ENCODE data around the gene NEDD8. TPM values are rescaled to one million over a fixed set of nuclear protein-coding genes. Genes with fewer than 3 reads are reported as not detected.
A peak's percentile ranks its signal among the peaks of the same experiment; 100 is the strongest.

The NEDD8 gene
- total RNA-seq, 1 donor from 2014 or later: 154 TPM

DNA sequence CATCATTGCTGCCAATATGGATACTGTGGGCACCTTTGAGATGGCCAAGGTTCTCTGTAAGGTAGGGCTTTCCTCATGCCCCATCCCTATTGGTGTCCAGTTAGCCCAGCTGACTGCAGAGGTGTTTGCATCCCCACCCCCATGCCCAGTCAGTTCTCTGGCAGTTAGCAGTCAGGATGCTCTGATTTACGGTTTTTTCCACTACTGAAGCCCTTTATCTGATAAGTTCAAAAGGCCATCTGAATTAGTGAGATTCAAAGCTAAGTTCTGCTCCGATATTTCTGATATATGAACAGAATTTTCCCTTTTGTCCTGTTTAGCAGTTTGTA is 1.3 kb upstream of the NEDD8 start:
- Mint-ChIP-seq H3K36me3 (ENCODE audit: low read depth, unreplicated experiment) (peaks cover 32% of the 10 kb centered on the region), H3K4me3 (ENCODE audit: unreplicated experiment) (peak overlapping the region; percentile 98), H3K9me3 (ENCODE audit: unreplicated experiment) (no peaks in the 10 kb centered on the region), H3K4me1 (ENCODE audit: unreplicated experiment) (peaks cover 18% of the 10 kb centered on the region), H3K27me3 (ENCODE audit: unreplicated experiment) (peaks cover 2% of the 10 kb centered on the region), H3K27ac (ENCODE audit: unreplicated experiment) (peak overlapping the region; percentile 94)
- DNase-seq (ENCODE audit: low spot score): no peak
- TF ChIP-seq, protein P1, sequence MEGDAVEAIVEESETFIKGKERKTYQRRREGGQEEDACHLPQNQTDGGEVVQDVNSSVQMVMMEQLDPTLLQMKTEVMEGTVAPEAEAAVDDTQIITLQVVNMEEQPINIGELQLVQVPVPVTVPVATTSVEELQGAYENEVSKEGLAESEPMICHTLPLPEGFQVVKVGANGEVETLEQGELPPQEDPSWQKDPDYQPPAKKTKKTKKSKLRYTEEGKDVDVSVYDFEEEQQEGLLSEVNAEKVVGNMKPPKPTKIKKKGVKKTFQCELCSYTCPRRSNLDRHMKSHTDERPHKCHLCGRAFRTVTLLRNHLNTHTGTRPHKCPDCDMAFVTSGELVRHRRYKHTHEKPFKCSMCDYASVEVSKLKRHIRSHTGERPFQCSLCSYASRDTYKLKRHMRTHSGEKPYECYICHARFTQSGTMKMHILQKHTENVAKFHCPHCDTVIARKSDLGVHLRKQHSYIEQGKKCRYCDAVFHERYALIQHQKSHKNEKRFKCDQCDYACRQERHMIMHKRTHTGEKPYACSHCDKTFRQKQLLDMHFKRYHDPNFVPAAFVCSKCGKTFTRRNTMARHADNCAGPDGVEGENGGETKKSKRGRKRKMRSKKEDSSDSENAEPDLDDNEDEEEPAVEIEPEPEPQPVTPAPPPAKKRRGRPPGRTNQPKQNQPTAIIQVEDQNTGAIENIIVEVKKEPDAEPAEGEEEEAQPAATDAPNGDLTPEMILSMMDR (IDR thresholded peaks at IDR 0.05; ENCODE audit: unreplicated experiment): no peak

DNA sequence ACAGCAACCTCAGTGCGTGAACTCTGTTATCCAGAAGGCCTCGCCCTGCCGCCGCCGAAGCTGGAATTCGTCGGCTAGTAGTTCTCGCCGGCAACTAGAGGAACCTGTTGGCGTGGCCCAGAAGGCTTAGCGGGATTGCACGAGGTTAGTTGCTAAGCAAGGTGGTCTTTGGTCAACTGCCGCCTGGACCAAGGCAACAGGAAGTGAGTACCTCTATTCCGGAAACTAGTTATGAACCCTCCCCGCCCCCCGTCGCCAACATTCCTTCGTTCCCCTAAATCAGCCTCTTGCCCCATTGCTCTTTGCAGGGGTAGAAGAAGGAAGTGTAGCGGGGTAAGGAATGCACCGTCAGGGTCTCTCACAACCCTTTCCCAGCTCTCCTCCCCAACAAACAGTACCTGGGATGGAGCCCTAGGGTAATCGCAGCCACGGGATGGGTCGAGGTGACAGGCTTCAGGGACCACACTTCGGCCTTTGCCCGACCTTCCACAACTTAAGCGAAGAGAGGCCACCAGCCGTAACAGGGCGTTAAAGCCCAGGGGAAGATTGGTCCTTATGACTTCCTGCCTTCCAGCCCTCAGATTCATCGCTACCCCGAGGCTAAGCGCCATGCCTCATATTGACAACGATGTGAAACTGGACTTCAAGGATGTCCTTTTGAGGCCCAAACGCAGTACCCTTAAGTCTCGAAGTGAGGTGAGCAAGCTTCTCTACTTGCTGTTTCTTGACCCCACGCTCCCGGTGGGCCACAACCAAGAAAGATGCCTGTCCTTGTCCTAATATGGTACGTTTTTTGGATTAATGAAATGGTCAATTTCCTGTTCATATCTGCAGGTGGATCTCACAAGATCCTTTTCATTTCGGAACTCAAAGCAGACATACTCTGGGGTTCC is 724 bp upstream of the NEDD8 start, which contains the start of gene GMPR2:
GMPR2 (plus strand) TSS at position 285 of the 893 bp plus-strand sequence; CDS start at position 610, 325 bp downstream.
- no peak for DNase-seq (ENCODE audit: low spot score)
- Mint-ChIP-seq H3K4me1 (ENCODE audit: unreplicated experiment) (peaks cover 18% of the 10 kb centered on the region), H3K27me3 (ENCODE audit: unreplicated experiment) (peaks cover 2% of the 10 kb centered on the region), H3K9me3 (ENCODE audit: unreplicated experiment) (no peaks in the 10 kb centered on the region), H3K36me3 (ENCODE audit: low read depth, unreplicated experiment) (peaks cover 27% of the 10 kb centered on the region), H3K4me3 (ENCODE audit: unreplicated experiment) (peak within 1 kb of the TSS; percentile 98), H3K27ac (ENCODE audit: unreplicated experiment) (peak within 1 kb of the TSS; percentile 94)
- TF ChIP-seq, protein P1 (IDR thresholded peaks at IDR 0.05; ENCODE audit: unreplicated experiment): no peak

DNA sequence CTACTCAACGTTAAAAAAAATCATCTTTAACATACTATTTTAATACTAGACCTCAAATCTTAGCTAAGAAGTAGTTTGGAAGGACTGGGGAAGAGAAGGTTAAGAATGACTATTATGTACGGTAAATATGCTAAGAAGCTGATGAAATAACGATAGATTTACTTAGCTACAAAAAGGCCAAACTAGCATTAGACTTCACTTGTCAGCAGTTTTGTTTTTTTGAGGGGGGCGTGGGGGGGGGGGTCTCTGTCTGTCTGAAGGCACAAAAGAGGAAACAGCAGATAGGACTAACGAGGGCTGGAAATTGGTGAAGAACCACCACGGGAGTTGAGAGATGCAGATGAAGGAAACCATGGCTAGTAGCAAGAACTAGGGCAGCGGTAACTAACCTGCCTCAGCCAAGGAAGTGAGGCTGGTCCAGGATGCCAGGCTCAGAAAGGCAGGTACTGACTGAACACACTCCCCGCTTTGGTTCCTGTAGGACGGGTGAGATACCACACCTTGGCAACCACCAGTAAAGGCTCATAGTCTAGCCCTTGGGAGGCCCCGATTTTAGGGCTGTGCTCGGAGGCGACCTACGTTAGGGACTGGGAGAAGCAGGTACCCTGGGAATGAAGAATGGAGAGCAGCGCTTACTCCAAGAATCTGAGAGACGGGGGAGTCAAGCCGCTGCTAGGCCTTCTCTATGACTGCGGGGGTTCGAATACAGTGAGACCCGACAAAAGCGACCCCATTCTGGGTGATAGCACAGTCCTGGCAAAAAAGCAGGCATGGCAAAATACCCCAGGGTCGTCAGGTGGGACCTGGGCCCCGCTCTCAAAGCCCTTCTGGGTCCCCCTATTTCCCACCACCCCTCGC is 675 bp downstream of the NEDD8 start:
- Mint-ChIP-seq H3K27ac (ENCODE audit: unreplicated experiment) (peak overlapping the region; percentile 84), H3K4me1 (ENCODE audit: unreplicated experiment) (peaks cover 18% of the 10 kb centered on the region), H3K36me3 (ENCODE audit: low read depth, unreplicated experiment) (peaks cover 18% of the 10 kb centered on the region), H3K4me3 (ENCODE audit: unreplicated experiment) (peak overlapping the region; percentile 98), H3K27me3 (ENCODE audit: unreplicated experiment) (peaks cover 2% of the 10 kb centered on the region), H3K9me3 (ENCODE audit: unreplicated experiment) (no peaks in the 10 kb centered on the region)
- no peak for DNase-seq (ENCODE audit: low spot score)
- TF ChIP-seq, protein P1 (IDR thresholded peaks at IDR 0.05; ENCODE audit: unreplicated experiment): no peak

DNA sequence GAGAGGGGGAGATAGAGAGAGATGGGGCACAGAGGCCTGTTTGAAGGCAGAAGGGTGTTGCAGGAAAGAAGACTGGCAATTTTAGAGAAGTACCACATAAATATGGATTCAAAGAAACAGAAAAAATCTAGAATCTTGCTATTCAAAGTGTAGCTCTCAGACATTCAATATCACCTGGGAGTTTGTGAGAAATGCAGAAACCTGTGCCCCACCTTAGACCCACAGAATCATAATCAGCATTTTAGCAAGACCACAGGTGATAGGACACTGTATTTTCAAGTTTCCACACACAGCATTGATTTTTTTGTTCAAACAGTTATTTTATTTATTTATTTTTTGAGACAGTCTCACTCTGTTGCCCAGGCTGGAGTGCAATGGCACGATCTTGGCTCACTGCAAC is 3.3 kb downstream of the NEDD8 start:
- Mint-ChIP-seq H3K36me3 (ENCODE audit: low read depth, unreplicated experiment) (peaks cover 3% of the 10 kb centered on the region), H3K27me3 (ENCODE audit: unreplicated experiment) (no peaks in the 10 kb centered on the region), H3K27ac (ENCODE audit: unreplicated experiment) (no peak overlapping the region), H3K4me1 (ENCODE audit: unreplicated experiment) (peaks cover 14% of the 10 kb centered on the region), H3K4me3 (ENCODE audit: unreplicated experiment) (no peak overlapping the region), H3K9me3 (ENCODE audit: unreplicated experiment) (no peaks in the 10 kb centered on the region)
- TF ChIP-seq, protein P1 (IDR thresholded peaks at IDR 0.05; ENCODE audit: unreplicated experiment): no peak
- no peak for DNase-seq (ENCODE audit: low spot score)

Measured in endothelial cell (in vitro differentiated cells).